Fibroblast of lung (primary cell): ENCODE results near the gene RHBDL3.

Source experiments
- CTCF ChIP-seq, 2 donors: IDR thresholded peaks in 1 of 2; conservative IDR thresholded peaks in 1 of 2; 1 replicate in 1 of 2; 2 replicates in 1 of 2; pipeline ENCODE4 v1.5.1; 2011 to 2012; ENCODE audit warnings: low read length in 2 of 2, control low read depth in 1 of 2, inconsistent platforms in 1 of 2, low read depth in 1 of 2, mild to moderate bottlenecking in 1 of 2
- EZH2 ChIP-seq: IDR thresholded peaks from 2 replicates; pipeline ENCODE4 v1.5.1; 2012; ENCODE audit warnings: low read length, control low read depth, mild to moderate bottlenecking; ENCODE audit errors: missing control alignments

DNA sequence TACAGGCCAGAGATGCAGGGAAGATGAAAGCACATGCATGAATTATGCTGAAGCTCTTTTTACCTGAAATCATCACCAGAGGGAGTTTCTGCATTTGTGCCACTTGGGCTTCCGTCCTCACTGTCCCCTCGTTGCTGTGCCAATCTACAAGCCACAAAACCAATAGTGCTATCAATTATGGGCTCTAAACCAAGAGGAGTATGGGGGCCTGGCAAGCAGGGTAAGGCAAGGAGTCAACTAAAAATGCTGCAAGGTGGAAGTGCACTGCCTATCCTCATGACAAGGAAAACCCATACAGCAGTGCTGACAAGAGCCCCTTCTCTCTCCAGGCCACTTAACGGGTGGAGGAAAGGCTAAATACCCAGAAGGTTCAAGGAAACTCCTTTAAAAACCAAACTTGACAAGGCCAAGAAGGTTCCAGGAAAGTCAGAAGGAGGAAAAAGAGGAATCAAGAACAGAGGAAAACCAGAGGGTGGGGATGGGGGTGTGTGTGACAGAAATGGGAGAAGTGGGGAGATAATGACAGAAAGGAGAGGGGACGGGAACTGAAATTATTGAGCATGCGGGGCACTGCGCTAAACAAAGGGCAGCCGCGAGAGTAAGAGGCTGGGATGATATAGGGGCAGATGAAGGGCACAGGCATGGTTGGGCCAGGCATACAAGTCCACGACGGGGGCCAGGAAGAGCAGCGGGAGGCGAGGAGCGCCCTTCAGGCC lies 75.7 kb downstream of the RHBDL3 start:
- TF ChIP-seq CTCF (conservative IDR thresholded peaks at IDR 0.05 in 1 of 2, IDR thresholded peaks at IDR 0.05 in 1 of 2; ENCODE audit: low read depth in 1 of 2, low read length in 2 of 2) (no peak), EZH2 (no peak)
